HG03439 (cell line): ENCODE measurements around the gene SLC6A3.

ENCODE experiments used
- ATAC-seq: cut with Tn5 transposase; IDR thresholded peaks from one replicate; pipeline ENCODE4 v1.9.1; 2021; ENCODE audit warnings: mild to moderate bottlenecking, moderate library complexity; ENCODE audit not compliant: unreplicated experiment

The SLC6A3 gene

DNA sequence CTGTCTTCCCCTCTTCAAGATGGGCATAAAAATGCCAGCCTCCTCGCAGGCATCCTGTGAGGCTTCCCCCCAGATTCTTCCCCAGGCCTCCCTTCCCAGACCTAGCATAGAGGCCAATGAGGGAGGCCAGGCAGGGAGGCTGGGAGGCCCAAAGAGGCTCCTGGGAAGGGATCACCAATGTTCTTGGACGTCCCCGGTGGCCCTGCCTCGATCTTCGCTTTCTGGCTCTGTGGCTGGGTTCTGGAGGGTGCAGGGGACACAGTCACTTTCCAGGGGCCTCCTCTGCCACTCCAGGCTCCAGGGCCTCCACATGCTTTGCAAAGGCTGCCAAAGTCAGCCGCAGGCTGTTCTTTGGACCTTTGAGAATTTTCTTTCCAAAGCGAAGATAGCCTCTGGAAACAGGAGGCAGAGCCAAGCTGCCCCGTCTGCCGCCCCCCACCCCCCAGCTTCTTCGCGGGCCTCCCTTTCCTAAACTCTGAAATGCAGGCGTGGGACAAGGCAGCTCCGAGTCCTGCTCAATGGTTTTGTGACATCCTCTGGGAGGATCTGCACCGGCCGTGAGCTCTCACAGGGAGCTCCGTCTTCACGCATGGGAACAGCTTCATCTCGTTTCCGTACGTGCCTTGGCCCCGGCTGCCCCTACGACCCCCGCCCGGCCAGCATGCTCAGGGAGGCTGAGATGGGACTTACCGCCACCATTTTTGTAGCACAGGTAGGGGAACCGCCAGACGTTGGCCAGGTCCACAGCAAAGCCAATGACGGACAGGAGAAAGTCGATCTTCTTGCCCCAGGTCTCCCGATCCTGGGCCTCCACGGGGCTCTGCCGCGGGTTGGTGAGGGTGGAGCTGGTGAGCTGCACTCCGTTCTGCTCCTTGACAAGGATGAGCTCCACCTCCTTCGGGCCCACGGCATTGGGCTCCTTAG lies 2.8 kb downstream of the SLC6A3 start:
- ATAC-seq = no peak

DNA sequence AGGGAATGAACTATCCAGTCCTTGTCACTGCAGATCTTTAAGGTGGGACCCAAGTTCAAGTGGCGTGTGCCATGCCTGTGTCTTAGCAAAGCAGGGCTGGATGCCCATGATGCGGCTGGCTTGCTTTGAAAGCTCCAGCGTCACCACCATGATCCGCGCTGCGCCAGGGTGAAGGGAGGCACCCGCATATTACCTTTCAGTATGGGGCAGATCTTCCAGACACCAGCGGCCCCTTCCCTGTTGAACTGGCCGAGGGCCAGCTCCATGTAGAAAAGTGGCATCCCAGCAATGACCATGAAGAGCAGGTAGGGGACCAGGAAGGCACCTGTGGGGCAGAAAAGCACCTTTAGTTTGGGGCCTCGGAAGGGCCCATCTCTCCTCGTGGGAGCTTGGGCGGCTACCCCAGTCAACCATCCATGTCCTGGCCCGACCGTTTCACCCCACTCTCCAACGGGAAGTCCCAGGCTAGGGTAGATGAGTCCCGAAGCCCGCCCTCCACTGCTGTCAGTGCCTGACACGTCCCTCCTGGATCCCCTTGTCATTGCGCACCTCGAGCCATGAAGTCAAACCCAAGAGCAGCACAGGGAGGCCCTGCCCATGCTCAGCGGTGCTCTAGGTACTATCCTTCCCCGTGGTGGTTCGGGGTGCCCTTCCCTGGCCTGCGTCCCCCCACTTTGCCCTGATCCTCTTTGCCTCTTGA lies 3.9 kb downstream of the SLC6A3 start:
- no peak for ATAC-seq

DNA sequence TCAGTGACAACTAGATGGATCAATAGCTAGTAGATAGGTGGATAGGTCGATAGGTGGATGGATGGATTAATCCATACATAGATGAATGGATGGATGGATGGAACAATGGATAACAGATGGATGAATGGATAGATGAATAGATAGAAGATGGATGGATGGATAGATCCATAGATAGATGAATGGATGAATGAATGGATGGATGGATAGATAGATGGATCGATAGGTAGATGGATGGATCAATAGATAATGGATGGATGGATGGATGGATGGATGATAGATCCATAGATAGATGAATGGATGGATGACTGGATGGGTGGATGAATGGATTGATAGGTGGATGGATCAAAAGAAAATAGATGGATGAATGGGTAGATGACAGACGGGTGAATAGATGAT lies 5.1 kb downstream of the SLC6A3 start:
- no peak for ATAC-seq

DNA sequence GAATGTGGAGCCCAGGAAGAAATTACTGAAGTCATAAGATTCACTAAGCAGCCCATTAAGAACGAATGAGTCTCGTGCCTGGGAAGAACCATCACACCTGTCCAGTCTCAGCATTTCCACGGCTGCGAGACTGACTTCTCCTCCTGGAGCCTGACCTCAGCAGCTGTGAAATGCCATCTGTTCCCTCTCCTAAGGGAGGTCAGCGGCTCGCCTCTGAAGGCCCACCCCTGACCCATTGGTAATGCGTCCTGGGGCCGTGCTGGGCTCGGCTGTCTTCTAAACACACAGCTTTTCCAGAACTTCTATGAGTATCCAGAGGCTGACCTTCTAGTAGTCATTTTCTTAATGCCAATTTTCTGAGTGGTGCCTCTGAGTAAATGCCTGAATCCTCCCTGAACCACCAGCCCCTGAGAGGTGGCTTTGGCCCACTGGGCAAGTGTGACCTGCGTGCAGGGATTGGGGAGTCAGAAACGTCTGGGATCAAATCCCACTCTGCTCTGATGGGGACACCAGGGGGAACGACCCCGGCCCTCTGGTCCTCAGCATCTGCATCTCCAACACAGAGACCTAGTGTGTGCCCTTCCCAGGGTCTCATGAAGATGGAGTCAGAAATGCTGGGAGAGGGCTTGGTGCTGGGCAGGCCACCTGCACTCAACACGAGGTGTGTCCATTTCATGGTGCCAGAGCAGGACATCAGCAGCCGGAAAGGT lies 5.7 kb downstream of the SLC6A3 start:
- no peak for ATAC-seq

GRCh38 chr5:1438871-1439270 lies 6.4 kb downstream of the SLC6A3 start:
- ATAC-seq = no peak

GRCh38 chr5:1437876-1438559 lies 7.2 kb downstream of the SLC6A3 start:
- ATAC-seq = no peak

DNA sequence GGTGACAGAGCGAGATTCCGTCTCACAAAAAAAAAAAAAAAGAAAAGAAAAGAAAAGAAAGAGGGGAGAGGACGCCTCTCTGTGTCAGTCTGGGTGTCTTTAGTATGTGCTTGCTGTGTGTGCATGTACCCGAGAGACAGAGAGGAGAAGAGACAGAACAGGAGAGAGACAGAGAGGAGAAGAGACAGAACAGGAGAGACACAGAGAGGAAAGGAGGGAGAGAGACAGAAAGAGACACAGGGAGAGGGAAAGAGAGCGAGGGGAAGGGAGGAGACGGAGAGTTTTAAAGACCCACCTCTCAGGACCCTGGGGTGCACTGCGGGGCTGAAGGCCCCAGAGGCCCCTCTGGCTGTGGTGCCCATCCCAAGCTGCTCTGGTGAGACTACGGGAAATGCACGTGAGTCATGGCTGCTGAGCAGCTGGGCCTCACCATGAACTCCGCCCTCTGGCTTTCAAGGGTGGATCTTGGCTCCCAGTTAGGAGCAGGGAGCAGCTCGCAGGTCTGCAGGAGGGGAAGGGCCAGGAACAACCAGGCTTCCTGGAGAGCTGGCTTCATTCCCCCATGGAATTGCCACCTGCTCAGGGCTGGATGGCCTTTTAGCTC lies 7.9 kb downstream of the SLC6A3 start:
- ATAC-seq = no peak

DNA sequence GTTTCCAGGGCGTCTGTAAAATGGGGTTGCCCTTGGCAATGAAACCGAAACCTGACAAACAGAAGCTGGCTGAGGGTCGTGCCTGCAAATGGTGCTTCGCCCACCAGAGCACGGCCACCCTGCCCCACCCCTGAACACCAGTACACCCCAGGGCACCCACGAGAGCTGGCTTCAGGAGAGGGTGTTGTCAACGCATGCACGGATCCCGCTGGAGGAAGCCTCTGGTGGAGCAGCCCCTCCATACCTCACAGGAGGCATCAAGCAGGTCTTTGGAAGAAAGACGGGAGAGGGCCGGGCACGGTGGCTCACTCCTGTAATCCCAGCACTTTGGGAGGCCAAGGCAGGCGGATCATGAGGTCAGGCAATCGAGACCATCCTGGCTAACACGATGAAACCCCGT lies 8.6 kb downstream of the SLC6A3 start:
- ATAC-seq = no peak

DNA sequence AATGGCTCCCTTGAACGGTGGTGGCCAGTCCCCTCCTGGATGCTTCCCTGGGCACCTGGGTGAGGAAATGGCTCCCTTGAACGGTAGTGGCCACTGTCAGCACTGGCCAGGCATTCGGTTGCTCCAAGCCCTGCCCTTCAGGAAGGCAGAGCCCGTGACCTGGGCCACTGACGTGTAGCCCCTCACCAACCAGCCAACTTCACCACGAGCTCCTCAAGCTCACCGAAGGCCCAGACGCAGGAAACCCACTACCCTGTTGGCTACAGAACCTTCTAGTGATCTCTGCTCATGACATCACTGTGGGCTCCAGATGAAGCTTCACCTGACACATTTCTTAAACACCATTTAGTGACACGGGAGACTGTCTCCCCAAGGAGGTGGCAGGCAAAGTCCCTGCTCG lies 9.2 kb downstream of the SLC6A3 start:
- ATAC-seq = no peak

- ATAC-seq = no peak
Measured at GRCh38 chr5:1435369-1435768, 9.9 kb downstream of the SLC6A3 start.

GRCh38 chr5:1432296-1432695 lies 12.9 kb downstream of the SLC6A3 start:
- ATAC-seq = no peak

- ATAC-seq = no peak
Measured at GRCh38 chr5:1431896-1432295, 13.3 kb downstream of the SLC6A3 start.

DNA sequence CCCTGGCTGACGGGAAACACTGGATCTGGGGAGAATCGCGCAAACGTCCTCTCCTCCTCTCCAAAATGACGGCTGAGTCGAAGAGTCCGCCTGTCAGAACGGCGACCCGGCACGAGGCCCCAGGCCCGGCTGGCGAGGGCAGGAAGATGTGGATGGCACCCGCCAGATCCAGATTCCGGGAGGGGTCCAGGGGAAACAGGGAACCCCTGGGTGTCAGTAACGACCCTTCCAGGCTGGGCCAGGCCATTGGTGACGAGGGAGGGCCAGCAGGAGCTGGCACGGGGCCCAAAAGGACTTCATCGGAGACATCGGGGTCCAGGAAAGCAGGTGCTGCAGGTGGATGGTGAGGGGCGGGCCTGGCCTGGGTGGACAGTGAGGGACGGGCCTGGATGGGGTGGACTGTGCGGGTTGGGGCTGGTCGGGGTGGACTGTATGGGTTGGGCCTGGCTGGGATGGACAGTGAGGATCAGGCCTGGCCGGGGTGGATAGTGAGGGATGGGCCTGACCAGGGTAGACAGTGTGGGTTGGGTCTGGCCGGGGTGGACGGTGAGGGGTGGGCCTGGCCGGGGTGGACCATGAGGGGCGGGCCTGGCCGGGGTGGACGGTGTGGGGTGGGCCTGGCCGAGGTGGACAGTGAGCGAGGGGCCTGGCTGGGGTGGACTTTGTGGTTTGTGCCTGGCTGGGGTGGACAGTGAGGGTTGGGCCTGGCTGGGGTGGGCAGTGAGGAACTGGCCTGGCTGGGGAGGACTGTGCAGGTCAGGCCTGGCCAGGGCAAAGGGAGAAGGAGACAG lies 14.0 kb downstream of the SLC6A3 start:
- ATAC-seq = no peak

- ATAC-seq = no peak
Measured at GRCh38 chr5:1430121-1430795, 15.0 kb downstream of the SLC6A3 start.

DNA sequence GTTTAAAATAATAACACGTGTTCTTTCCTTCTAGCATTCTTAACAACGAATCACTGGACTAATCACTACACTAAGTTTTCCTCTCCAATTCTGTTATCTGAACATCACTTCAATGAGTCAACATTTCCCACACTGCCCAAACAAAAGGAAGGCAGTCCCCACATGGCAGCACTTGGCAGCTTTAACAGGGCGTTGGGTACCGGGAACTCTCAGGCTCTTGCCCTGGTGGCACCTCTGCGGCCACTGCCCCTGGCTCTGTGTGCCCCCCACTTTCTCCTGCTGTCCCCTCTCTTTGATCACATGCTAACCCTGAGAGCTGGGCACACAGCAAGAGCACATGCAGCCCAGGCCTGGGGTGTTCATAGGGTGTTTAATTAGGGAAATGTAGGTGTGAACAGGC lies 15.7 kb downstream of the SLC6A3 start:
- ATAC-seq = no peak

GRCh38 chr5:1429066-1429465 lies 16.2 kb downstream of the SLC6A3 start:
- no peak for ATAC-seq

DNA sequence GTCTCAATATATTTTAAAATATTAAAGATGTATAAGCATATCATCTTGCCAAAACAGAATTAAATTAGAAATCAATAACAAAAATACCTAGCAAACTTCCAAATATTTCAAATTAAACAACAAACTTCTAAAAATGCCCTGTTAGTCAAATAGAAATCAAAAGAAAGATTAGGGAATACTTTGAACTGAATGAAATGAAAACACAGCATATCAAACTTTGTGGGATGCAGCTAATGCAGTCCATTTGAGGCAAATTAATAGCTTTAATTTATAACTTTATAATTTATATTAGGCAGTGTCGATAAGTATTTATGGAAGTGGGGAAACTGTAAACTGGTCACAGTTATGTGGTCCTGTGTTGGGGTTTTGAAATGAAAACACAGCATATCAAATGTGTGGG lies 17.1 kb downstream of the SLC6A3 start:
- no peak for ATAC-seq

DNA sequence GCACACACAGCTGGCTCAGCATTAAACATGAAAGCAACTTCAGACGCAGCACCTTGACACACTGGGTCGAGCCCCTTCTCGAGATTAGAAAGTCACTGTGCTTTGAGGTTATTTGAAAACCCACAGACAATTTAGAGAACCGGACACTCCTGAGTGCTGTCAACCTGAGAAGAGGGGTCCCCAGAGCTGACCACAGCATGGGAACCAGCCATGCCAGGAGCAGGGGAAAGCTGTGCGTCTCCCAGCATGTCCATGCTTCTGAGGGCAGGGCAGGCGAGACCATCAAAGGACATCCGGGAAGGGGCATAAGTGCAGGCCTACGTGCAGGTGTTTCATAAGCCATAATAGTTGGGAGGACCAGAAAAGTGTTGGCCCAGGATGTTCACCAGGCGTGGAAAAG lies 20.5 kb downstream of the SLC6A3 start:
- ATAC-seq = no peak

GRCh38 chr5:1423901-1424603 lies 21.2 kb downstream of the SLC6A3 start:
- no peak for ATAC-seq
